ENCODE results near the gene SMARCA4. TPM values are rescaled to one million over a fixed set of nuclear protein-coding genes. Genes with fewer than 3 reads are reported as not detected.
A peak's percentile ranks its signal among the peaks of the same experiment; 100 is the strongest.
"Not testable (repeated sequence)": the region's sequence is repeated elsewhere in the genome, so short reads cannot be mapped to it uniquely, and the experiment has no call there.

The SMARCA4 gene
- total RNA-seq, 1 experiment from 2014 or later = 103 TPM

- peak overlapping the region; percentile 87 for H3K9ac ChIP-seq (ENCODE audit: low read length)
- H3K4me1 ChIP-seq (ENCODE audit: low read length) = peaks cover 34% of the 10 kb centered on the region
Observed at GRCh38 chr19:11088506-11089253, 127.8 kb downstream of the SMARCA4 start.

GRCh38 chr19:11089254-11090013 is 128.6 kb downstream of the SMARCA4 start, which contains the start of gene LDLR:
TSS of gene LDLR (plus strand) at chr19:11089463. CDS start at chr19:11089549, 86 bp downstream.
- Histone ChIP-seq H3K9me3 (ENCODE audit: low read length) (no peaks in the 10 kb centered on the region), H3K9me2 (replicated peaks; ENCODE audit: insufficient read depth, low read length) (no peaks in the 10 kb centered on the region), H2AFZ (ENCODE audit: low read length) (0 out of 2 replicates have a peak within 1 kb of the TSS, but pooled peaks have one; percentile 19), H4K20me1 (ENCODE audit: insufficient read depth, low read depth, low read length) (peaks cover 36% of the 10 kb centered on the region), H3K9ac (ENCODE audit: low read length) (peak within 1 kb of the TSS; percentile 87), H3K36me3 (ENCODE audit: insufficient read depth, low read length) (peaks cover 29% of the 10 kb centered on the region), H3K4me3 (ENCODE audit: low read length) (peak within 1 kb of the TSS; percentile 85), H3K79me2 (ENCODE audit: low read length) (peaks cover 48% of the 10 kb centered on the region), H3K4me1 (ENCODE audit: low read length) (peaks cover 35% of the 10 kb centered on the region), H3K4me2 (ENCODE audit: low read depth, low read length, poor library complexity, severe bottlenecking) (peak within 1 kb of the TSS; percentile 59), H3K27me3 (ENCODE audit: low read length) (no peaks in the 10 kb centered on the region), H3K27ac (ENCODE audit: low read length) (peak within 1 kb of the TSS; percentile 92)
- peak; percentile 94 for DNase-seq

More at GRCh38 chr19:11088506-11089253, 127.8 kb downstream of the SMARCA4 start:
- Histone ChIP-seq H3K9me2 (replicated peaks; ENCODE audit: insufficient read depth, low read length) (no peaks in the 10 kb centered on the region), H3K27ac (ENCODE audit: low read length) (peak overlapping the region; percentile 92), H3K4me2 (ENCODE audit: low read depth, low read length, poor library complexity, severe bottlenecking) (peak overlapping the region; percentile 59), H3K9me3 (ENCODE audit: low read length) (no peaks in the 10 kb centered on the region), H3K36me3 (ENCODE audit: insufficient read depth, low read length) (peaks cover 24% of the 10 kb centered on the region), H2AFZ (ENCODE audit: low read length) (0 out of 2 replicates have a peak overlapping the region, but pooled peaks have one; percentile 19), H3K79me2 (ENCODE audit: low read length) (peaks cover 40% of the 10 kb centered on the region), H4K20me1 (ENCODE audit: insufficient read depth, low read depth, low read length) (peaks cover 31% of the 10 kb centered on the region), H3K27me3 (ENCODE audit: low read length) (no peaks in the 10 kb centered on the region), H3K4me3 (ENCODE audit: low read length) (peak overlapping the region; percentile 85)
- no peak for DNase-seq

GRCh38 chr19:11090014-11090263 is 129.1 kb downstream of the SMARCA4 start:
- H2AFZ ChIP-seq (ENCODE audit: low read length); DNase-seq; H3K27me3 ChIP-seq (ENCODE audit: low read length); H3K9me2 ChIP-seq (replicated peaks; ENCODE audit: insufficient read depth, low read length); H3K9me3 ChIP-seq (ENCODE audit: low read length): not testable (repeated sequence)
- peak overlapping the region; percentile 59 for H3K4me2 ChIP-seq (ENCODE audit: low read depth, low read length, poor library complexity, severe bottlenecking)
- peak overlapping the region; percentile 85 for H3K4me3 ChIP-seq (ENCODE audit: low read length)
- H4K20me1 ChIP-seq (ENCODE audit: insufficient read depth, low read depth, low read length) = peaks cover 41% of the 10 kb centered on the region
- H3K79me2 ChIP-seq (ENCODE audit: low read length) = peaks cover 53% of the 10 kb centered on the region
- peak overlapping the region; percentile 87 for H3K9ac ChIP-seq (ENCODE audit: low read length)
- H3K27ac ChIP-seq (ENCODE audit: low read length) = peak overlapping the region; percentile 92
- peaks cover 38% of the 10 kb centered on the region for H3K4me1 ChIP-seq (ENCODE audit: low read length)
- peaks cover 34% of the 10 kb centered on the region for H3K36me3 ChIP-seq (ENCODE audit: insufficient read depth, low read length)

DNA sequence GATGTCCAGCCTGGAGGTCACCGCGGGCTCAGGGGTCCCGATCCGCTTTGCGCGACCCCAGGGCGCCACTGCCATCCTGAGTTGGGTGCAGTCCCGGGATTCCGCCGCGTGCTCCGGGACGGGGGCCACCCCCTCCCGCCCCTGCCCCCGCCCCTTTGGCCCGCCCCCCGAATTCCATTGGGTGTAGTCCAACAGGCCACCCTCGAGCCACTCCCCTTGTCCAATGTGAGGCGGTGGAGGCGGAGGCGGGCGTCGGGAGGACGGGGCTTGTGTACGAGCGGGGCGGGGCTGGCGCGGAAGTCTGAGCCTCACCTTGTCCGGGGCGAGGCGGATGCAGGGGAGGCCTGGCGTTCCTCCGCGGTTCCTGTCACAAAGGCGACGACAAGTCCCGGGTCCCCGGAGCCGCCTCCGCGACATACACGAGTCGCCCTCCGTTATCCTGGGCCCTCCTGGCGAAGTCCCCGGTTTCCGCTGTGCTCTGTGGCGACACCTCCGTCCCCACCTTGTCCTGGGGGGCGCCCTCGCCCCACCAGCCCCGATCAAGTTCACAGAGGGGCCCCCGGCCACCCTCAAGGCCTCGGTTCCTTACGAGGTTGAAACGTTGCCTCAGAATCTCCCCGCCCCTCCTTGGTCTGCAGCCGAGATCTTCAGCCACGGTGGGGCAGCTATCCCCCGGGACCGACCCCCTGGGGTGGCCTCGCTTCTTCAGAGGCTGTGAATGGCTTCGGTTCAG is 129.6 kb downstream of the SMARCA4 start:
- H2AFZ ChIP-seq (ENCODE audit: low read length) = no peak overlapping the region
- H3K9me3 ChIP-seq (ENCODE audit: low read length) = no peaks in the 10 kb centered on the region
- H3K4me1 ChIP-seq (ENCODE audit: low read length) = peaks cover 38% of the 10 kb centered on the region
- H4K20me1 ChIP-seq (ENCODE audit: insufficient read depth, low read depth, low read length) = peaks cover 45% of the 10 kb centered on the region
- DNase-seq = peak; percentile 98
- peak overlapping the region; percentile 99 for H3K4me2 ChIP-seq (ENCODE audit: low read depth, low read length, poor library complexity, severe bottlenecking)
- H3K27me3 ChIP-seq (ENCODE audit: low read length) = no peaks in the 10 kb centered on the region
- H3K9ac ChIP-seq (ENCODE audit: low read length) = peak overlapping the region; percentile 90
- H3K79me2 ChIP-seq (ENCODE audit: low read length) = peaks cover 58% of the 10 kb centered on the region
- peak overlapping the region; percentile 89 for H3K4me3 ChIP-seq (ENCODE audit: low read length)
- H3K27ac ChIP-seq (ENCODE audit: low read length) = peak overlapping the region; percentile 92
- H3K36me3 ChIP-seq (ENCODE audit: insufficient read depth, low read length) = peaks cover 37% of the 10 kb centered on the region
- no peaks in the 10 kb centered on the region for H3K9me2 ChIP-seq (replicated peaks; ENCODE audit: insufficient read depth, low read length)

- peak overlapping the region; percentile 85 for H3K27ac ChIP-seq (ENCODE audit: low read length)
- peak overlapping the region; percentile 89 for H3K4me3 ChIP-seq (ENCODE audit: low read length)
- DNase-seq = no peak
- H3K9me3 ChIP-seq (ENCODE audit: low read length) = no peaks in the 10 kb centered on the region
- H4K20me1 ChIP-seq (ENCODE audit: insufficient read depth, low read depth, low read length) = peaks cover 52% of the 10 kb centered on the region
- peak overlapping the region; percentile 90 for H3K9ac ChIP-seq (ENCODE audit: low read length)
- peaks cover 38% of the 10 kb centered on the region for H3K4me1 ChIP-seq (ENCODE audit: low read length)
- no peaks in the 10 kb centered on the region for H3K27me3 ChIP-seq (ENCODE audit: low read length)
- peaks cover 43% of the 10 kb centered on the region for H3K36me3 ChIP-seq (ENCODE audit: insufficient read depth, low read length)
- H2AFZ ChIP-seq (ENCODE audit: low read length) = no peak overlapping the region
- H3K4me2 ChIP-seq (ENCODE audit: low read depth, low read length, poor library complexity, severe bottlenecking) = peak overlapping the region; percentile 99
- peaks cover 65% of the 10 kb centered on the region for H3K79me2 ChIP-seq (ENCODE audit: low read length)
- H3K9me2 ChIP-seq (replicated peaks; ENCODE audit: insufficient read depth, low read length) = no peaks in the 10 kb centered on the region
Observed at GRCh38 chr19:11090997-11091702, 130.3 kb downstream of the SMARCA4 start.

GRCh38 chr19:11091703-11092153 is 130.9 kb downstream of the SMARCA4 start:
- peak overlapping the region; percentile 89; the same call in 1 of the 2 replicates for H3K4me3 ChIP-seq (ENCODE audit: low read length)
- H4K20me1 ChIP-seq (ENCODE audit: insufficient read depth, low read depth, low read length) = peaks cover 56% of the 10 kb centered on the region
- H3K9me2 ChIP-seq (replicated peaks; ENCODE audit: insufficient read depth, low read length) = no peaks in the 10 kb centered on the region
- peaks cover 70% of the 10 kb centered on the region for H3K79me2 ChIP-seq (ENCODE audit: low read length)
- no peaks in the 10 kb centered on the region for H3K27me3 ChIP-seq (ENCODE audit: low read length)
- H3K9ac ChIP-seq (ENCODE audit: low read length) = peak overlapping the region; percentile 90
- H3K9me3 ChIP-seq (ENCODE audit: low read length) = no peaks in the 10 kb centered on the region
- H3K4me1 ChIP-seq (ENCODE audit: low read length) = peaks cover 38% of the 10 kb centered on the region
- no peak overlapping the region for H2AFZ ChIP-seq (ENCODE audit: low read length)
- DNase-seq = no peak
- peaks cover 48% of the 10 kb centered on the region for H3K36me3 ChIP-seq (ENCODE audit: insufficient read depth, low read length)
- peak overlapping the region; percentile 85 for H3K27ac ChIP-seq (ENCODE audit: low read length)
- peak overlapping the region; percentile 99 for H3K4me2 ChIP-seq (ENCODE audit: low read depth, low read length, poor library complexity, severe bottlenecking)

DNA sequence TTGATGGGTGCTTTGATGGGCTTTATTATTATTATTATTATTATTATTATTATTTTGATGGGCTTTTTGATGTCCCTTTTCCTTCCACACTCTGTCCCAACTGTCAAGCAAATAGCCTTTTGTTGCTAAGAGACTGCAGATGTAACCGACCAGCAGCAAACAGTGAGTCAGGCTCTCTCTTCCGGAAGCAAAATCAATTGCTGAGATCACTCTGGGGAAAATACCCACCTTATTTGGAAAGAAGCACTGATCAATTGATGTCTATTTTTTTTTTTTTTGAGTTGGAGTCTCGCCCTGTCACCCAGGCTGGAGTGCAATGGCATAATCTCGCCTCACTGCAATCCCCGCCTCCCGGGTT is 131.3 kb downstream of the SMARCA4 start:
- Histone ChIP-seq H3K27ac (ENCODE audit: low read length) (peak overlapping the region; percentile 85), H3K9me3 (ENCODE audit: low read length) (no peaks in the 10 kb centered on the region), H3K9me2 (replicated peaks; ENCODE audit: insufficient read depth, low read length) (no peaks in the 10 kb centered on the region), H3K9ac (ENCODE audit: low read length) (no peak overlapping the region), H3K79me2 (ENCODE audit: low read length) (peaks cover 74% of the 10 kb centered on the region), H2AFZ (ENCODE audit: low read length) (no peak overlapping the region), H3K4me2 (ENCODE audit: low read depth, low read length, poor library complexity, severe bottlenecking) (peak overlapping the region; percentile 10), H3K27me3 (ENCODE audit: low read length) (no peaks in the 10 kb centered on the region), H3K4me3 (ENCODE audit: low read length) (no peak overlapping the region), H3K36me3 (ENCODE audit: insufficient read depth, low read length) (peaks cover 48% of the 10 kb centered on the region), H4K20me1 (ENCODE audit: insufficient read depth, low read depth, low read length) (peaks cover 60% of the 10 kb centered on the region), H3K4me1 (ENCODE audit: low read length) (peaks cover 38% of the 10 kb centered on the region)
- no peak for DNase-seq

Measured in Karpas-422 (cell line).